ENCODE measurements around the gene GALC.

GALC gene

GRCh38 chr14:87960013-87960787, 32.8 kb downstream of the GALC start:
- DNase-seq (ENCODE audit: low read depth in 3 of 3, low spot score in 1 of 3), result no peak

GRCh38 chr14:87955501-87955900, 37.5 kb downstream of the GALC start:
- DNase-seq (ENCODE audit: low read depth in 3 of 3, low spot score in 1 of 3), result no peak

GRCh38 chr14:87952307-87953094, 40.5 kb downstream of the GALC start:
- DNase-seq (ENCODE audit: low read depth in 3 of 3, low spot score in 1 of 3), result no peak

DNA sequence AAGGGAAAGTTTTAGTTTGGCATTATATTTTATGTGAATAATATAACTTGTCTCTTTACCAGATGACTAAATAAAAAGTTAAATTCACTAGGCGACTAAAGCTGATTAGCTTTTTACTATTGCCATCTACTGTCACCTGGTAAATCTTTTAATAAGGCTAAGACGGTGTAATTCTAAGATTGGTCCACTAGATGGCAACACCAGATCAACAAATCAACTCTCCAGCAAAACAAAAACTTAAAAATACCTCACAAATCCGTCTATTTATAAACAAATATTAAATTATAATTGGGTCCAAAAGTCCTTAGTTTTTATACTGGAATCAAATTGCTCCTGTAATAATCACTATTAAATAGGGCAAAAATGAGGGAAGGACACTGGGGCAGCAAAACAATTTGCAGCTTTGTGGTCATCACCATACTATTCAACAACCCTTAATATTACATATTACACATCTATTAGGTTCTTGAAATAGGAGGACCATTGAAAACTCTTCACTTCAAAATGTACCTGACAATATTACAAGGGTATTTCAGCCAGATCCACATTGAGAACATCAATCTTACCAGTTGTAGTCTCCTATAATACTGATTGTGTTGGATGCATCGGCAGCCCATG, 47.9 kb downstream of the GALC start:
- no peak for DNase-seq (ENCODE audit: low read depth in 3 of 3, low spot score in 1 of 3)

- DNase-seq (ENCODE audit: low read depth in 3 of 3, low spot score in 1 of 3), result no peak
Measured at GRCh38 chr14:87940894-87941293, 52.1 kb downstream of the GALC start.

DNA sequence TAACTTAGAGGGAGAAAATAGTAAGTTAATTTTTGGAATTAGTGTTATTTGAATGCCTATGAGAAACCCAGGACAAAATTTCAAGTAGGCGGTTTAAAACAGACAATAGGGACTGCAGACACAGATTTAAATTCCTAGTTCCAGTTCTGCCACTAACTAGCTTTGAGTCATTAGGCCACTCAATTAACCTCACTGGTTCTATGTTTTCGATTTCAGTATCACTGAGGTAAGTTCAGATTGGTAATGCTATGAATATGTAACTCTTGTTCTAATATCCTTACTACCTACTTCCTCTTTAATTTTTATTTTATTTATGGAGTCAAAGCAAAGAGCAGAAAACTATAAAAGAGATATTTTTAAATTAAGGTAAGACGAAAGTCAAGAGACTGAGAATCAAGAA, 52.6 kb downstream of the GALC start:
- no peak for DNase-seq (ENCODE audit: low read depth in 3 of 3, low spot score in 1 of 3)

DNA sequence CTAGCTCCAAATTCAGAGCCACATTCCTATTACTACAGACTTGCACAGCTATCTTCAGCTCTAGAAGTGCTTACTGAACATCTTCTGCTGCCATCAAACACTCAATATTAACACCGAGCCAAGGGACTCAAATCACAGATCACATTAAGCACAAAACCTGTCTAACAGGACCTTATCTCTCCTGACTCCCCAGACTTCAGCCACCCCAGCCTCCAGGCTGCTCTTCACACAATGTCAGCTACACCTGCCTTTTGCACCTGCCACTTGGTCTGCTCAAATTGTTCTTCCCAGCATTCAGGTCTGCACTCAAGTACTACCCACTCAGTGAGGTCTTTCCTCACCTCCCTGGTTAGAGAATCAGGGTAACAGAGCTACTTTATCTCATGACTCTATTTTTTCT, 57.1 kb downstream of the GALC start:
- DNase-seq (ENCODE audit: low read depth in 3 of 3, low spot score in 1 of 3), result no peak

DNA sequence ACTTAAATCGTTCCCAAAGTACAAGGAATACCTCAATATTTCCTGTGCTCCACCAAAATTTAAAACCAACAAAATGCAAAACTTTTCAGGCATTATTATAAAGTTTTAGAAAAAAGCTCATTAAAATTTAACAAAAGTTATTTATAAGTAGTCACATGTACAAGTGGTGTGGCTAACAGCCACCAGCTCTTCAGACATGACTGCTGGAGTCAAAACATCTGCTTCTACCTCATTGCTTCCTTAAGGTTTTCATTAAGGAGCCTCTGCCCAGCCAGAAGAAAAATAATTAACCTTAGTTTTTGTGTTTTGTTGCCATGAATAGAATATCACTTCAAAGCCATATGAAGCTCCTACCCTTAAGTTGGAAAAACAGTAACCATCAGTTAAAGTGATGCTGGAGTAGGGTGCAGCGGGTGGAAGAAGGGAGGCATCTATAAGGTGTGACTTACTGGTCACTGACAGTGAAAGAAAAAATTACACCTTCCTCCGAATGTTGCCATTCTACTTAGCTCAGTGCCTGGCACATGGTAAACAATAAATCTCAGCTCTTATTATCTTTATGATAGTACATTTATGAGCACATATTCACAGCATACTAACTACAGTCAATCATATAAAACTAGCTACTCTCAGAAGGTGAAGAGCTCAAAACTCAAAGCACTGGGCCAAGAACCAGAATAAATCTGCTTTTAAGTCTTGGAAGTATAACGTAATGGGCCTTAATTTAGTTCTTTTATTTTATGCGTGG, 57.7 kb downstream of the GALC start:
- DNase-seq (ENCODE audit: low read depth in 3 of 3, low spot score in 1 of 3), result no peak

- DNase-seq (ENCODE audit: low read depth in 3 of 3, low spot score in 1 of 3), result no peak
Measured at GRCh38 chr14:87934185-87934584, 58.8 kb downstream of the GALC start.

- DNase-seq (ENCODE audit: low read depth in 3 of 3, low spot score in 1 of 3), result no peak
Measured at GRCh38 chr14:87916886-87917275, 76.1 kb downstream of the GALC start.

GRCh38 chr14:87916103-87916885, 76.7 kb downstream of the GALC start:
- DNase-seq (ENCODE audit: low read depth in 3 of 3, low spot score in 1 of 3), result no peak

DNA sequence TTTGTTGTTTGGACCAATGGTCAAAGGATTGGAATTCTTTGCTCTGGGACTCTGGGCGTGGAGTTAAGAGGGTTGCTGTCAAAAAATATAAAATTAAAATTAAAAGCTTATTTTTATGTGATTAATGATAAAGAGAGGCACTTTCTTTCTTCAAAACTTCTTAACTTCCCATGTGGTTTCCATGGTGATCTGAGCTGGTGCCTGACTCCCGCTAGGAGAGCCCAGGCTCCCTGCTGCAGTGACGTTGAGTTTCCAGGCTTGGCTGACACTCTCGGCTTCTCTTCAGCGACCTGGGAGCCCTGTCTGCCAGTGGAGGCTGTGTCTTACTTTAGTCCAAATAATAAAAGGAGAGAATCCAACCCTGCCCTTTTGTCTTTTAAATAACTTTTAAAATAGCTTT, 84.4 kb downstream of the GALC start:
- DNase-seq (ENCODE audit: low read depth in 3 of 3, low spot score in 1 of 3), result no peak

- no peak for DNase-seq (ENCODE audit: low read depth in 3 of 3, low spot score in 1 of 3)
Measured at GRCh38 chr14:87901652-87902051, 91.3 kb downstream of the GALC start.

DNA sequence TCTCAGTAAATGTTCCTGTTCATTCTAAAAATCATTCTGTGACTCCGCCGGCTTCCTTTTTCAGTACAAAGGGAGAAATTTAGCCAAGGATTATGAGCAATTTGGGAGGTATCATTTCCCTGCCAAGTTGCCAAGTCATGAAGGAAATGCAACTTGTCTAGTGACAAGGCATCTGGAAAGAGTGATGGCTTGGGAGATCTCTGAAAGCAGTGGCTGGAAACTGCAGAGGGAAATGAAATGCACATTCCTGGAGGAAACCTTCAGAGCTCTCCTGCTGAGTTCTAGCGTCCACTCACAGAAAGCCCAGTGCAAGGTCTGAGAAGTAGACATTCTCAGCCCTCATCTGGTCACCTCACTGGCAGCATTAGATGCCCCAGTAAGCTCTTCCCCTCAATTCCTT, 91.7 kb downstream of the GALC start:
- DNase-seq (ENCODE audit: low read depth in 3 of 3, low spot score in 1 of 3), result no peak

DNA sequence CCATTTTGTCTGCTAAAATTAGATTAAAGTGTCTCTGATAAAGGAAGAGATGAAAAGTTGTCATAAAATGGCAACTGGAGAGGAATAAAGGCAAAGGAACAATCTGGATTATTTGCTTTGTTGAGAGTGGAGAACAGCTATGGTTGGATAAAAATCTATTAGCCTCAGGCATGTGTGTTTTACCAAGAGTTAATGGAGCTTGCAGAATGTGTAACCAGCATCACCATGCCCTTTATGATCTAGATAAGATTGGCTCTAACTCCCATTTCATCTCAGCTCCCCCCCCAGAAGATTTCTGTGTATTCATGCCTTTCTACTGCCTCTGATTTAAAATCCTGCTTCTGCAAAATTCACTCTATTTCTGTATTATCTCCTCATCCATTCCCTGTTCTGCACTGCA, 93.8 kb downstream of the GALC start:
- no peak for DNase-seq (ENCODE audit: low read depth in 3 of 3, low spot score in 1 of 3)

DNA sequence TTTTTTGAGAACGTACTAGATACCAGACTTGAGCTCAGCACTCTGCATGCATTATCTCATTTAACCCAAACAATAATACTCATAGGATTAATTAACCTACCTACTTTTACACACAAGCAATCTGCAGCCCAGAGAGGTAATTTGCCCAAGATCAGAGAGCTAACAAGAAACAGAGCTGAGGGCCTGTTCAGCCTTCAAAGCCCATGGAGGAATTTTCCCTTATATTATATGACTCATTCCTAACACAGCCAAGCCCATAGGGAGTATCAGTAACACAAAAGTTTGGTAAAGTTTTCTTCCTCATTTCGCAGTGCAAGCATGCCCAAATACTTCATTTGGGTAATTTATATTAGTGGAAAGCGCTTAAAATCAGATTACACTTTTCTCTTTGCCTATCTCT, 94.7 kb downstream of the GALC start:
- no peak for DNase-seq (ENCODE audit: low read depth in 3 of 3, low spot score in 1 of 3)

DNA sequence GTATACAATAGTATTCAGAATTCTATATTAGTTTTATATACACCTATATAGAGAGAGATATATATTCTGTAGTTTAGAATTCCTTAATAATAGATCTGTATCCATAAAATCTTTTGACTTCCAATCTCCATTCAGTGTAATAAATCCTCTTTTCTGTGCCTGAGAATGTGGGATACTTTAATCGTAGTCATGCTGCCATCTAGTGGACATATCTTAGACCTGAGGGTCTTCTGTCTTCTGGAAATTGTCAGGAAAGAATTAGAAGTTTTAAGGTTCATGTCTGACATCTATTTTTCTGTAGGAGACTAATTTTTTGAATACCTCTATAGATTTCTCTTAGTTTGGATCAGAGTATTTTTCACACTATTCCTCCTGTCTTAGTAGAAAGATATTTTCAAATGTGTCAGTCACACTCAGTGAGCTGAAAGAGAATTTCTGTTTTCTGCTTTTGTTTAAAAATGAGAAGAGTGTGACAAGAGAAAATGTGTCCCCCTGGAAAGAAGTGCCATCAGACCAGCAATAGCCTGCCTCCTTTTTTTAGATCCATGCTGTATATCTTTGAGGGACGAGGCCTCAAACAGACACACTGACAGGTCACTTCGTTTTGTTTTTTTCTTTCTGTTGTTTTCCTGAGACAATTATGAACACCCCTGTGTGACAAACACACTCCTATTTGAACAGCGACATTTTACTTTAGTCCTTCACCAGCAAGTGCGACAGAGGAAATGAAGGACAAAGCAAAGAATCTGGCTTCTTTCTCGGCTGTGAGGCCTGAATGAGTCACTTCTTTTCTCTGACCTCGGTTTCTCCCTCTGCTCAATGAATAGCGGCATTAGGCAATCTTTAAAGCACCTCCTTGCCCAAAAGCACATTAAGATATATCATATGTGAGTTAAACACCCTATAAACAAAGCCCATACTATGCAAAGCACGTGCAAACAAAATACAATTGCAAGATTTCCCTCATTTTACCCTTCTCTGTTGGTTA, 96.3 kb downstream of the GALC start:
- no peak for DNase-seq (ENCODE audit: low read depth in 3 of 3, low spot score in 1 of 3)

GRCh38 chr14:87894920-87895319, 98.1 kb downstream of the GALC start:
- DNase-seq (ENCODE audit: low read depth in 3 of 3, low spot score in 1 of 3), result no peak

- no peak for DNase-seq (ENCODE audit: low read depth in 3 of 3, low spot score in 1 of 3)
Measured at GRCh38 chr14:87892763-87893162, 100.2 kb downstream of the GALC start.

Data from stimulated activated CD4-positive, alpha-beta T cell treated with anti-CD3 and anti-CD28 coated beads, TNF-alpha, amount 100 ng/mL, for 1 hour (primary cell).